NCI-H460 (cell line): ENCODE data around the gene RNF224. TPM values are rescaled to one million over a fixed set of nuclear protein-coding genes. Genes with fewer than 3 reads are reported as not detected.

Experiments used
- DNase-seq: peaks from one replicate; pipeline ENCODE4 v3.0.0-alpha.2; 2016; ENCODE audit warnings: low read depth; ENCODE audit errors: extremely low read depth
- polyA plus RNA-seq: library from polyadenylated mRNA; depleted of rRNA; stranded (reverse); fragments of >200 nt; gene quantifications from 2 replicates; pipeline ENCODE4 v1.2.3, GENCODE V29; 2014; cell fraction: nucleus; rRNA removed
- total RNA-seq: library from RNA; depleted of rRNA; stranded (reverse); fragments of >200 nt; shearing (Covaris generic); gene quantifications from 2 replicates; pipeline ENCODE4 v1.2.3, GENCODE V29; 2014; rRNA removed

RNF224 gene
- total RNA-seq = not detected in 2 replicates
- polyA plus RNA-seq = not detected in 2 replicates

- peak; percentile 77 for DNase-seq
These were observed at the start of gene RNF224 for GRCh38 chr9:137227054-137227852. RNF224 (plus strand) TSS chr9:137227502; CDS start chr9:137228336, 834 bp downstream.

- DNase-seq = no peak
These were observed 48.9 kb upstream of the RNF224 start for GRCh38 chr9:137178201-137178938.

- DNase-seq = no peak
These were observed 48.2 kb upstream of the RNF224 start for GRCh38 chr9:137178939-137179630.

- DNase-seq = no peak
These were observed 47.5 kb upstream of the RNF224 start for GRCh38 chr9:137179761-137180160.

- no peak for DNase-seq
These were observed 46.8 kb upstream of the RNF224 start for GRCh38 chr9:137180491-137180890.

GRCh38 chr9:137181680-137182079, 45.6 kb upstream of the RNF224 start:
- DNase-seq = no peak

- DNase-seq = no peak
These were observed 44.5 kb upstream of the RNF224 start for GRCh38 chr9:137182836-137183235.

- DNase-seq = no peak
These were observed 43.2 kb upstream of the RNF224 start for GRCh38 chr9:137183980-137184595.

GRCh38 chr9:137184881-137185660, 42.2 kb upstream of the RNF224 start:
- no peak for DNase-seq

GRCh38 chr9:137185921-137186320, 41.4 kb upstream of the RNF224 start:
- no peak for DNase-seq

GRCh38 chr9:137186385-137186784, 40.9 kb upstream of the RNF224 start:
- DNase-seq = no peak

GRCh38 chr9:137187386-137187785, 39.9 kb upstream of the RNF224 start:
- no peak for DNase-seq

- DNase-seq = no peak
These were observed 39.2 kb upstream of the RNF224 start for GRCh38 chr9:137188086-137188489.

- DNase-seq = peak; percentile 93
These were observed 38.6 kb upstream of the RNF224 start, which contains the start of the genes ANAPC2 and SSNA1 for GRCh38 chr9:137188490-137189296. ANAPC2 (minus strand) TSS chr9:137188560; CDS start chr9:137188532, 28 bp downstream. SSNA1 (plus strand) TSS chr9:137188676; CDS start chr9:137188727, 51 bp downstream.

- DNase-seq = no peak
These were observed 37.7 kb upstream of the RNF224 start for GRCh38 chr9:137189297-137190295.

- DNase-seq = no peak
These were observed 36.9 kb upstream of the RNF224 start for GRCh38 chr9:137190315-137190856.

GRCh38 chr9:137191245-137191644, 36.1 kb upstream of the RNF224 start:
- no peak for DNase-seq
